ENCODE measurements around the gene AFAP1.

The AFAP1 gene

GRCh38 chr4:7839856-7840255 lies 99.8 kb downstream of the AFAP1 start:
- DNase-seq (ENCODE audit: low spot score): no peak
- in situ Hi-C loops (cut with MboI; ENCODE audit: low sequenced_read_pairs, unreplicated experiment): no loop called here
- TF ChIP-seq CTCF (IDR thresholded peaks at IDR 0.05; ENCODE audit: borderline replicate concordance, control extremely low read depth, extremely low read depth, insufficient read depth, missing control alignments): no peak

- no peak for DNase-seq (ENCODE audit: low spot score)
- in situ Hi-C loops (cut with MboI; ENCODE audit: low sequenced_read_pairs, unreplicated experiment): no loop called here
- no peak for TF ChIP-seq CTCF (IDR thresholded peaks at IDR 0.05; ENCODE audit: borderline replicate concordance, control extremely low read depth, extremely low read depth, insufficient read depth, missing control alignments)
Measured at GRCh38 chr4:7838136-7838782, 101.4 kb downstream of the AFAP1 start.

DNA sequence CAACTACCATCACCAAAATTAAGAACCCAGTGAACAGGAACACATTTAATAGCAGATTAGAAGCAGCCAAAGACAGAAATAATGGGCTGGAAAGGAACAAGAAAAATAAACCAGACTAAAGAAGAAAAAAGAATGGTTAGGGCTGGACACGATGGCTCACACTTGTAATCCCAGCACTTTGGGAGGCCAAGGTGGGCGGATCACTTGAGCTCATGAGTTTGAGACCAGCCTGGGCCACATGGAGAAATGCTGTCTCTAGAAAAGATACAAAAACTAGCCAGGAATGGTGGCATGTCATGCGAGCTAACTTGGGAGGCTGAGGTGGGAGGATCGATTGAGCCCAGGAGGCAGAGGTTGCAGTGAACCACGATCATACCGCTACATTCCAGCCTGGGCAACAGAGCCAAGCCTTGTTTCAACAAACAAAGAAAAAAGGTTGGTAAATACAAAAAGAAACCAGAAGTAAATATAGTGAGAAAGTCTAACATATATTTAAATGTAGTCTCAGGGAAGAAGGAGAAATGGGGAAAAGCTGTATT lies 102.0 kb downstream of the AFAP1 start:
- TF ChIP-seq CTCF (IDR thresholded peaks at IDR 0.05; ENCODE audit: borderline replicate concordance, control extremely low read depth, extremely low read depth, insufficient read depth, missing control alignments): no peak
- no peak for DNase-seq (ENCODE audit: low spot score)
- in situ Hi-C loops (cut with MboI; ENCODE audit: low sequenced_read_pairs, unreplicated experiment): no loop called here

DNA sequence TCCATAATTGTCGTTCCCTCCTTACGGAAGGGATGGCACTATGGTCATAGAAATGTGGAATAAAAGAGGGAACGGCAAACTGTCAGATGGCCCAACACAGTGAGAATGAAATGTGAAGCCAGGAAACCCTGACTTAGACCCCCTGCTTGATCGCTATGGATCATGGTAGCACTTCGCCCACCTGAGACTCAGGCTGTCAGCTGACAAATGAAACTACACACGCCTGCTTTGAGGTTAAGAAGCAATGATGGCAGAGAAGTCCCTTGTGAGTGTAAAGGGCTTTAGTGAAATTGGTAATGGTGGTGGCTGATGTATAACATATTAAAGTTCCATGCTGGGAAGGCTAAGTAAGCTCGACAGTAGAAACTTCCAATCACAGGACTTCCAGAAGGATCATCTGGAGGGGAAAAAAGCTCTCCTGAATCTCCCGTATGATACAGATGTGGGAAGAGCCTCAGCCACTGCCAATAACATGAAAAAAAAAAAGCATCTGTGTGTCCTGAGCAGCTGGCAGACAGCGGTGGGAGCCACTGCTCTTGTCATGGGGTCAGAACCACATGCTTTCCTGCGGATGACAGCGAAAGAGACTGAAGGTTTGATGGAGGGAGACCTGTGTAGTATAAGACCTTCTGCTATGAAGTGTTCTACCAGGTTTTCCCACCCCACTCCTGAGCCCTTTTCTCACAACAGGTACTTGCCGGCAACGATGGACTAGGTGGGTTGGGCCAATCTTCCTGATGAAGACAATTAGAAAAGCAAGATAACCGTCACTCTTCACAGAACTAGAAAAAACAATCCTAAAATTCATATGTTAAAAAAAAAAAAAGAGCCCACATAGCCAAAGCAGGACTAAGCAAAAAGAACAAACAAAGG lies 107.6 kb downstream of the AFAP1 start:
- no peak for TF ChIP-seq CTCF (IDR thresholded peaks at IDR 0.05; ENCODE audit: borderline replicate concordance, control extremely low read depth, extremely low read depth, insufficient read depth, missing control alignments)
- in situ Hi-C loops (cut with MboI; ENCODE audit: low sequenced_read_pairs, unreplicated experiment): no loop called here

GRCh38 chr4:7831330-7831729 lies 108.3 kb downstream of the AFAP1 start:
- no peak for TF ChIP-seq CTCF (IDR thresholded peaks at IDR 0.05; ENCODE audit: borderline replicate concordance, control extremely low read depth, extremely low read depth, insufficient read depth, missing control alignments)
- in situ Hi-C loops (cut with MboI; ENCODE audit: low sequenced_read_pairs, unreplicated experiment): no loop called here
- DNase-seq (ENCODE audit: low spot score): peak; percentile 52

More for the DNA sequence above, 107.6 kb downstream of the AFAP1 start:
- no peak for DNase-seq (ENCODE audit: low spot score)

GRCh38 chr4:7830747-7831146 lies 108.9 kb downstream of the AFAP1 start:
- no peak for DNase-seq (ENCODE audit: low spot score)
- in situ Hi-C loops (cut with MboI; ENCODE audit: low sequenced_read_pairs, unreplicated experiment): no loop called here
- TF ChIP-seq CTCF (IDR thresholded peaks at IDR 0.05; ENCODE audit: borderline replicate concordance, control extremely low read depth, extremely low read depth, insufficient read depth, missing control alignments): no peak
